ENCODE measurements around the gene TFB1M.

GRCh38 chr6:155222506-155222905 is 91.8 kb downstream of the TFB1M start:
- TF ChIP-seq POLR2AphosphoS5 (IDR thresholded peaks at IDR 0.05; ENCODE audit: borderline replicate concordance, low read depth, low read length) = no peak
- no peak for TF ChIP-seq EZH2 (IDR thresholded peaks at IDR 0.05)
- no peak for TF ChIP-seq FOXP2 (optimal IDR thresholded peaks at IDR 0.05; ENCODE audit: control extremely low read depth, extremely low read length, insufficient read depth)

All from SK-N-MC (cell line).